ENCODE results near the gene MAPK4. TPM values are rescaled to one million over a fixed set of nuclear protein-coding genes. Genes with fewer than 3 reads are reported as not detected.

MAPK4 gene
- total RNA-seq, 1 donor, result not detected

DNA sequence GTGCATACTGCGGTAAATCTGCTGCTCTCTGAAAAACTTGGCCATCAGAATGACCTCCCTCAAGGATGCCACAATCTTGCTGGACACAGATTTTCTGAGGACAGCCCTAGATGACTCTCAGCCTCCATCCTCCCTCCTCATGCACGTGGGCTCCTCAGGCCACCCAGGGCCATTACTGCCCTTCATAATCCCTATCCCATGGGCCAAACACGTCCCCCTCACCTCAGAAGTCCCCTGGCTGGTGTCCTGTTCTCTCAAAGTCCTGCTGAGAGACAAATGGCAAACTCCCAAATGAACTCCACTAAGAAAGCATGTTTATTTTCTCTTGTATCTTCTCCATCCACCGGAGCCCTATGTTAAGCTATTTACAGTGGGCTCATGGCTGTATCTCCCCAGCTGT, 134.3 kb downstream of the MAPK4 start:
- DNase-seq (ENCODE audit: low read depth), result no peak
- TF ChIP-seq, protein P1, sequence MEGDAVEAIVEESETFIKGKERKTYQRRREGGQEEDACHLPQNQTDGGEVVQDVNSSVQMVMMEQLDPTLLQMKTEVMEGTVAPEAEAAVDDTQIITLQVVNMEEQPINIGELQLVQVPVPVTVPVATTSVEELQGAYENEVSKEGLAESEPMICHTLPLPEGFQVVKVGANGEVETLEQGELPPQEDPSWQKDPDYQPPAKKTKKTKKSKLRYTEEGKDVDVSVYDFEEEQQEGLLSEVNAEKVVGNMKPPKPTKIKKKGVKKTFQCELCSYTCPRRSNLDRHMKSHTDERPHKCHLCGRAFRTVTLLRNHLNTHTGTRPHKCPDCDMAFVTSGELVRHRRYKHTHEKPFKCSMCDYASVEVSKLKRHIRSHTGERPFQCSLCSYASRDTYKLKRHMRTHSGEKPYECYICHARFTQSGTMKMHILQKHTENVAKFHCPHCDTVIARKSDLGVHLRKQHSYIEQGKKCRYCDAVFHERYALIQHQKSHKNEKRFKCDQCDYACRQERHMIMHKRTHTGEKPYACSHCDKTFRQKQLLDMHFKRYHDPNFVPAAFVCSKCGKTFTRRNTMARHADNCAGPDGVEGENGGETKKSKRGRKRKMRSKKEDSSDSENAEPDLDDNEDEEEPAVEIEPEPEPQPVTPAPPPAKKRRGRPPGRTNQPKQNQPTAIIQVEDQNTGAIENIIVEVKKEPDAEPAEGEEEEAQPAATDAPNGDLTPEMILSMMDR (IDR thresholded peaks at IDR 0.05; ENCODE audit: insufficient read depth, low read depth, low read length), result no peak
- no peak overlapping the region for H3K4me3 ChIP-seq (ENCODE audit: low read depth, low read length)

DNA sequence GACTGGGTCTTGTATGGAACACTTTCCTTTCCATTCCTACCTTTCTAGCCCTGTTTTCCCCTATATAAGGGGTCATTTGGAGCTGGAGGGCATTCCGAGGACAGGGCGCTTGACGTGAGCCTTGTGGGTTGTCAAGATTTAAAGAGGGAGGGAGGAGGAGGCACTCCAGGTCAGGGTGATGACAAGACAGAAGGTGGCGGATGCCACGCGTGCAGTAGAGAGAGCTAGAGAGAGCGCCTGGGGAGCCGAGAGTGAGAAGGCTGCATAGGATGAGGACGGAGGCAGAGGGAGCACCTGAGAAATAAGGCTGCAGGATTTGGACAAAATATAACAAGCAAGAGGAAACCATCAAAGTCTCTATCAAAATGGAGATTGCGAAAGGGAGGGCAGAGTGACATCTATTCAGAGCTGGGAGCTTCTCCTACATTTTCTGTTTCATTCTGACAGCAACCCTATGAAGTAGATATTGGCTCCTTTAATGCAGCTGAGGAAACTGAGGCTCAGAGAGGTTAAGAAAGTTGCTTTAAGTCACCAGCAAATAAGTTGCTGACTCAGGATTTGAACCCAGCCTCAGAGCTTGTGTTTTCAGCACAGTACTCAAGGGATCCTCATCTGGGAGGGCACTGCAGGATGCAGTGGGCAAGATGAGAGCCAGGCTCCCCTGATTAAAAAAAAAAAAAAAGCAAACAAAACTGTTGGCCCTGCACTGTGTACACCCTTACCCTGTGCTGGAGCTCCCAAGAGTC, 135.7 kb downstream of the MAPK4 start:
- no peak overlapping the region for H3K4me3 ChIP-seq (ENCODE audit: low read depth, low read length)
- no peak for DNase-seq (ENCODE audit: low read depth)
- TF ChIP-seq, protein P1 (IDR thresholded peaks at IDR 0.05; ENCODE audit: insufficient read depth, low read depth, low read length), result no peak

DNA sequence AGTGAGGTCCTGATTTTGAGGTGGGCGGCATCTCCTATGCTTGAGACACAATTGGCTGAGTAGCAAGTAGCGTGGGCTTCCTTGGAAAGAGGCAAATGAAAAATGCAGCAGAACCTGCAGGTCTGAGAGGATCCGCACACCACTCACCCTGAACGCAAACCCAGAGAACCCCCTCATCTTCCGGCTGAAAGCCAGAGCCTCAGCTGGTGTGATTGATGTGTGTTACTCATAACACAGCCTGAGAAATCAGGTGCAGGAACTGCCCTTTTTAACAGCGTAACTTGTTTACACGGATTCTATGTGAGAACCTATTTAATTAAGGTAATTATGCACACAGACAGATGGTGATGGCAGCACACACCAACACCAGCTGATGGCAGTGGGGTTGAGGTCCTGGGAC, 136.5 kb downstream of the MAPK4 start:
- DNase-seq (ENCODE audit: low read depth), result no peak
- TF ChIP-seq, protein P1 (IDR thresholded peaks at IDR 0.05; ENCODE audit: insufficient read depth, low read depth, low read length), result no peak
- H3K4me3 ChIP-seq (ENCODE audit: low read depth, low read length), result no peak overlapping the region

DNA sequence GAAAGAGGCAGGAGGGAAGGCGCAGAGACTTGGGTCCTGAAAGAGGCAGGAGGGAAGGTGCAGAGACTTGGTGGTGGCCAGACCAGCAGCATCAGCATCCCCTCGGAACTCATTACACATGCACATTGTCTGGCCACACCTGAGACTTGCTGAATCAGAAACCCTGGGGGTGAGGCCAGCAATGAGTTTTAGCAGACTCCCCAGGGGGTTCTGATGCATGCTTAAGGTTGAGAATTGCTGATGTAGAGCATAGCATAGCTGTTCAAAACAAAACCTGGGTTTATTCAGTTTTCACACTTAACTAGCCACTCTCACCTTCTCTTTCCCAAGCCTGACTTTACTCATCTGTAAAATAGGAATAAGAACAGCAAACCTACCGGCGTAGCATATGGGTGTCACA, 137.0 kb downstream of the MAPK4 start:
- no peak overlapping the region for H3K4me3 ChIP-seq (ENCODE audit: low read depth, low read length)
- TF ChIP-seq, protein P1 (IDR thresholded peaks at IDR 0.05; ENCODE audit: insufficient read depth, low read depth, low read length), result no peak
- no peak for DNase-seq (ENCODE audit: low read depth)

DNA sequence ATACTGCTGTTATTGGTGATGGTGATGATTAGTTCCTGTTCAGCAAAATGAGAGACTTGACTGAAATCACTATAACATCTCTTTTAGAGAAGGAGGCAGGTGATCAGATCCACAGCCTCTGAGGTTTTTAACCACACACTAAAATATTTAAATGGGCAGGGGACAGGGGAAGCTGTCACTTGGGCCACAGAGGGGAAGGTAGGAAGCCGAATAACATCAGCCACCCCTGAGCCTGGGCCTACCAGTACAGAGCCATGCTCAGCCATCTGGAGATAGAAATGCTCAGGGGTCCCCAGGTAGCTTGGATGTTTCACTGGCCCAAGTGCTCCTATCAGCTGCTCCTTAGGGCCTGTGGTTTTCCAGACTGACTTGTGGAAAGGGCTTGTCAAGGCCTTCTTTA, 137.6 kb downstream of the MAPK4 start:
- no peak for DNase-seq (ENCODE audit: low read depth)
- TF ChIP-seq, protein P1 (IDR thresholded peaks at IDR 0.05; ENCODE audit: insufficient read depth, low read depth, low read length), result no peak
- H3K4me3 ChIP-seq (ENCODE audit: low read depth, low read length), result no peak overlapping the region

DNA sequence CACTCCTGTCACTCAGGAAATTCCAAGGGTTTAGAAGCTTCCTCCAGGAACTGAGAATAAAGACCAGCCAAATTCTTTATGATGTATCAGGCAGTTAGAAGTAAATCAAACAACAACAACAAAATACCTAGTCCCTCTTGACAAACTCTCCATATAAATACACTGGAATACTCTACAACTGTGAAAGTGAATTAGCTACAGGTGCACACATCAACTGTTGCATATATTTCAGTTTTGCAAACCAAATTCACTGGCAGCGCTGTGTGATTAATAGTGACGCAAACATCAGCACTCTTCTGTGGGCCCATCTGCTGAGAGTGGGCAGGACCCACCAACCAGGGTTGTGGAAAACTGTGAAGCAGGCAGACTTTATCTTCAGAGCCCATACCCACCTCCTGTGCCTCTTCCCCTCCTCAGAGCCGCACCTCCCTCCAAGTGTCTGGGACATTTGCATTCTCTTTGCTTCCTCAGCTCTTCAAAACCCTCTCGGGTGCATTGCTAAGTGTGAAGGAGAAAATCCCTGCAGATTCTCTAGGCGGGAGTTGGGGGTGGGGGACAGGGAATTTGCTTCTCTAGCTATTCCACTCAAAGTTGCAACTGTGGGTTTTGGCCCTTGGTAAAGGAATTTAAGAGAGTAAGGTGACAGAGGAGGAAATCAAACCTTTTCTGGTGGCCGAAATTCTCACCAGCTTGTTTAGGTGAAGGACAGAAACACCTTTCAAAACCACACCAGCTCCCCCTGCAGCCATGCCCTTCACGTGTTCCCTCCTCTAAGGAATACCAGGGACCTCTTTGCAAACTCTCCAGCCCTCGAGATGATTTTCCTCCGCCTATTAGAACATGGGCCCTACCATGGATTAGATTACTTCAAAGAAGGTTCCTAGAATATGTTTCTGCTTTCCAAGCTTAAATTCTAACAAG, 140.6 kb downstream of the MAPK4 start:
- TF ChIP-seq, protein P1 (IDR thresholded peaks at IDR 0.05; ENCODE audit: insufficient read depth, low read depth, low read length), result no peak
- no peak overlapping the region for H3K4me3 ChIP-seq (ENCODE audit: low read depth, low read length)
- no peak for DNase-seq (ENCODE audit: low read depth)
